ENCODE results near the gene CDH4.

The CDH4 gene

DNA sequence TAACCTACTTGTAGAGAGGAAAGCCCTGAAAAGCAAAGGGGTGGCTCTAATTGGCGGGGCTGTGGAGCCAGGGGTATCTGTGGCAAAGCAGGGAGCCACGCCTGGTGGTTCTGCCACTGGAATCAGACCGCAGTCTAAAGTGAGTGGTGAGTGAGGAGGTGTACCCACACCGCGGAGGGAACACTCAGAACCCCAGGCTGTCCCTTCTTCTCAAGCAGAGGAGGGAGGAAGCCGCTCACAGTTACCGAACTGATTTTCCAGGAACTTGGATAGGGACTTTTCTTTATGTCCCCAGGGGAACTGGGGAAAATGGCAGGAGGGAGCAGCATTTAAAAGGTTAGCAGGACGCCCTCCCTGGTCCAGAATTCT, 526.4 kb downstream of the CDH4 start:
- DNase-seq, result no peak
- Mint-ChIP-seq H3K27ac (no peak overlapping the region), H3K4me3 (no peak overlapping the region), H3K9me3 (peaks cover 7 to 14% of the 10 kb centered on the region in 2 donors), H3K4me1 (no peaks in the 10 kb centered on the region), H3K27me3 (peaks cover 0 to 6% of the 10 kb centered on the region in 2 donors), H3K36me3 (no peaks in the 10 kb centered on the region)
- ATAC-seq (replicated peaks), result no peak

DNA sequence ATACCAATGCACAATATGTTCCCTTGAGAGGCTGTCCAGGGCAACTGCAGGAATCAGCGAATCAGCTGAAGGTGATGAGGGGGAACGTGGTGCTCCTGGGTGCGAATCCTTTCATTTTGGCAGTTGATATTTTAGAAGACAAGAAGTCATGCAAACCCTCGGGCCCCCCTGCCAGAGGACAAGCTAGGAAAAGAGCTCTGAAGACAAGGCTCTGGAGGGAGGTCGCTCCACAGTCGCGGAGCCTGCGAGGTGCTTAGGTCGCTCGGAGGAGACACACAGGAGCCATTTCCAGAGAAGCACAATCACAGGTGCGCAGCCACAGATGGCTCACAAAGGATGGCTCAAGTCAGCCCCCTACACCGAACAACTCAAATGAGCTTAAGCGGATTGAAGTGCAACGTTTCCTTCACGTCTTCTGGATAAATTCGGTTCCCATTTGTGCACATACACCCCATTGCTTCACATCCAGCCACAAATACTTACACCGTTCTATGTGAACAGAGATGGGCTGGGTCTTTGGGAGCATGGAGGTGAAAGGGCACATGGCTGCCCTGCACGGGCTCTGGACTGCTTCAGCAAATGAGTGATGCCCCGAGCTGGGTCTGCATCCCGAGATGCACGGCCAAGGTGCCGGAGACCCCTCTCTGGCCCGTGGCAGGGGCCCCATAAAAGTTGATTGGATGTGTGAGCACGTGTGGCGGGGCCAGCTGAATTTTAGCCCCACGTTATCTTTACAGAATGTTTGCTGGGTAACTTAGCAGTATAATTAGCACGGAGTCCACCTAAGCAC, 527.3 kb downstream of the CDH4 start:
- Mint-ChIP-seq H3K4me3 (no peak overlapping the region), H3K4me1 (no peaks in the 10 kb centered on the region), H3K27ac (no peak overlapping the region), H3K27me3 (peaks cover 0 to 6% of the 10 kb centered on the region in 2 donors), H3K9me3 (peaks cover 7 to 14% of the 10 kb centered on the region in 2 donors), H3K36me3 (no peaks in the 10 kb centered on the region)
- DNase-seq, result no peak
- no peak for ATAC-seq (replicated peaks)

DNA sequence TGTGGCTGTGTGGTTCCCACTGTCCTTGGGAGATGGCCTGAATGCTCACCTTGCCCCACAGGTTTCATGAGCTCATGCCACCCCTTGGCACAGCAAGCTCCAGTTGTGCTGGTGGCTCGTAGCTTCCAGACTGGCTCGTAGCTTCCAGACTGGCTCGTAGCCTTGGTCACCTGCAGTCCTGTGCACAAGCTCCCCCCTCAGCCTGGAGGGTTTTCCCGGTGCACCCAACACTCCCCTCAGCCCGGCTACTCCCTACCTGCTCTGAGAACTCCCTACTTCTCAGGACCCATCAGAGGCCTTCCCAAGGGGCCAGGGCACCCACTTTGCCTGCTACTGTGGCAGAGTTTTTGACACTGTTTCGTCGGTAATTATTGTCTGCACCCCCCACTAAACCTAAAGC, 528.0 kb downstream of the CDH4 start:
- H3K4me1 Mint-ChIP-seq, result no peaks in the 10 kb centered on the region
- peaks cover 7 to 14% of the 10 kb centered on the region in 2 donors for H3K9me3 Mint-ChIP-seq
- H3K27me3 Mint-ChIP-seq, result peaks cover 0 to 4% of the 10 kb centered on the region in 2 donors
- ATAC-seq (replicated peaks) (no peak), DNase-seq (no peak)
- H3K27ac Mint-ChIP-seq, result no peak overlapping the region
- H3K4me3 Mint-ChIP-seq, result no peak overlapping the region
- no peaks in the 10 kb centered on the region for H3K36me3 Mint-ChIP-seq

DNA sequence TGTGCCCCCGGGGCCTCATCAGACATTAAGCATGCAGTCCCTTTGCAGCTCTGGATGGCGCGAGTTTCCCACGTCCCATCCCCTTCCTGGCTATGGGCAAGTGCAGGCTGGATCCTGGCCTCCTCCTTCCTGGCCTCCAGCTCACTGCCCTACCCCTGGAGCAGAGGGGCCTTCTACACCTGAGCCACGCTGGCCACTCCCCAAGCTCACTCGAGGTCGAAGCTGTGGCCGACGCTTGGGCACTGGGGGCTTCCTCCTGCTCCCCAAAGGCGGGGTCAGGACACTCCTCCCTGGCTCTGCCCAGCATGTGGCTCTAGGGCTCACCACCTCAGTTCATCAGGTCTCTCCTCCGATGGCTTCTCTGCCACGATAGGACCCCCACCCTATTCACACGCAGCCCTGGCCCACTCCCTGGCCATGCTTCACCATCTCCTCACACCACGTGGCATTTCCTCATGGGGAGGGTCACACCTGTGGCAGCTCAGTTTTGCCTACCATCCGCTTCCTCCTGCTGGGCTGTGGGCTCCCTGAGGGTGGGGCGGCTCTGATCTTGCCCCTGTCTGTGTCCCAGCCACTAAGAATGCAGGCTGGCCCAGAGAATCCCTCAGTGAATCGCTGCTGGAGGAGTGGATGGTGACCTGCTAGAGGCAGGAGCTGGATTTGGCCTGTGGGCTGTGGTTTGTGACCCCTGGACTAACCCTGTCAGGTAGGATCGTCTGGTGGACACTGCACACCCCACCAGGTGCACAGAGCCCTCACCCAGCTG, 532.9 kb downstream of the CDH4 start:
- ATAC-seq (replicated peaks) (no peak), DNase-seq (no peak)
- H3K27ac Mint-ChIP-seq, result no peak overlapping the region
- no peaks in the 10 kb centered on the region for H3K36me3 Mint-ChIP-seq
- H3K4me3 Mint-ChIP-seq, result no peak overlapping the region
- H3K4me1 Mint-ChIP-seq, result no peaks in the 10 kb centered on the region
- H3K27me3 Mint-ChIP-seq, result peaks cover 2 to 5% of the 10 kb centered on the region in 2 donors
- H3K9me3 Mint-ChIP-seq, result peaks cover 11 to 16% of the 10 kb centered on the region in 2 donors

DNA sequence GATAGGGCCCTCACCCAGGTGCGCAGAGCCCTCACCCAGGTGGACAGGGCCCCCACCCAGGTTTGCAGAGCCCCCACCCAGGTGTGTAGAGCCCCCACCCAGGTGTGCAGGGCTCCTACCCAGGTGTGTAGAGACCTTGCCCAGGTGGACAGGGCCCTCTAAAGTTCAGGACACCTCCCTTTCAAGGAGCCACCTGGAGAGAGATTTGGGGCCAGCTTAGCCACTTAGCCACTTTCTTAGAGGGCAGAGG, 533.4 kb downstream of the CDH4 start:
- Mint-ChIP-seq H3K9me3 (peaks cover 14 to 19% of the 10 kb centered on the region in 2 donors), H3K27me3 (peaks cover 6 to 10% of the 10 kb centered on the region in 2 donors), H3K4me1 (no peaks in the 10 kb centered on the region), H3K36me3 (no peaks in the 10 kb centered on the region), H3K4me3 (no peak overlapping the region), H3K27ac (no peak overlapping the region)
- ATAC-seq (replicated peaks), result no peak
- no peak for DNase-seq

DNA sequence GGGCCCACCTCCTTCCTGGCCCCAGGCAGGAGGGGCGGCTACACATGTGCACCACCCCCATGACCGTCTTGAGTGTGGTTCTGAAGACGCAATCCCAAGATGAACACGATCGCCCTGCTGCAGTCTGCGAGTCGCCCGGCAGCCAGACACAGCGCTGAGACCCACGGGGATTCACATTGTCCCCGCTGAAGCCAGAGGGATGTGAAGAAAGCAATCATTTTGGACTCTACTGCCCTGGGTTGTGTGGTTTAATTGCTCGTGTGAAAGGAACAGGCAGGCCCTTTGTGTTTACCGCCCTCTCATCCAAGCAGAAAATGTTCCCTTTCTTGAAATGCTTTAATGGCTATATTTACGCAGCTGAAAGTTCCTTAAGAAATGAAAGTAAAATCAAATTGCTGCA, 534.2 kb downstream of the CDH4 start:
- Mint-ChIP-seq H3K36me3 (no peaks in the 10 kb centered on the region), H3K27me3 (peaks cover 6 to 14% of the 10 kb centered on the region in 2 donors), H3K4me1 (no peaks in the 10 kb centered on the region), H3K27ac (no peak overlapping the region), H3K4me3 (no peak overlapping the region), H3K9me3 (peaks cover 16 to 17% of the 10 kb centered on the region in 2 donors)
- ATAC-seq (replicated peaks) (no peak), DNase-seq (no peak)

DNA sequence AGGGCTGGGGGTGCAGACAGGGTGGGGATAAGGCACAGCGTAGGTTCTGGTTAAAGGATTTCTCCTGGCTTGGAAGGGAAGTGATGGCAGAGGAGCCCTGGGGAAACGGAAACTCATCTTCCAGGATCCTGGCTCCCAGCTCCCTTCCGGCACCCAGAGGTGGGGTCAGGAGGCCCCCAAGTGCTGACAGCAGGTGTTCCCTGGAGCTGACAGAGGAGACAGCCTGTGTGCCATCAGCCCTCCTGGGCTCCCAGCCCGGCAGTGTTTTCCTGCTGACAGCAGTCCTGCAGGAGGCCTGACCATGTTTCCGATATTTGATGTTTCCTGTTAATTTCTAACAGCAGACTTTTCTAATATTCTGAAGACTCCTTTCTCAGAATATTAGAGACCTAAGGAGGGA, 536.3 kb downstream of the CDH4 start:
- H3K9me3 Mint-ChIP-seq, result peaks cover 11 to 14% of the 10 kb centered on the region in 2 donors
- no peaks in the 10 kb centered on the region for H3K36me3 Mint-ChIP-seq
- H3K27me3 Mint-ChIP-seq, result peaks cover 6 to 14% of the 10 kb centered on the region in 2 donors
- no peaks in the 10 kb centered on the region for H3K4me1 Mint-ChIP-seq
- ATAC-seq (replicated peaks), result no peak
- no peak for DNase-seq
- no peak overlapping the region for H3K27ac Mint-ChIP-seq
- no peak overlapping the region for H3K4me3 Mint-ChIP-seq

DNA sequence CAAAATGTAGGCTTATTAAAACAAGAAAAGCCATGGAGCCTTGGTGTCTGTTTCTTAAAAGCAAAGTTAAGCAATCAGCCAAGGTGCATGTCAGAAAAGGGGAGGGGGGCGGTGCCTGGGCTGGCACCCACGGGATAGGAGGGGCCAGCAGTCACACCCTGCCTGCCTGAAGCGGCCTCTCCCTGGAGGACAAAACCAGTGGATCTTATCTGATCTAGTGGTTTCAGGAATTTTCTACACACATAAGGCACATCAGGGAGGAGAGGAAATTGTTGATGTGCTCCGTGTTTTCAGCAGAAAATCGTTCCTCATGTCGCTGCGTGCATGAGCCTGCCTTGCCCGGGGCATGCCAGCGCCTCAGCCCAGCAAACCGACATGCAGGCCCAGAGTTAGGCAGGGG, 537.3 kb downstream of the CDH4 start:
- no peaks in the 10 kb centered on the region for H3K36me3 Mint-ChIP-seq
- H3K27me3 Mint-ChIP-seq, result peaks cover 6 to 14% of the 10 kb centered on the region in 2 donors
- H3K4me1 Mint-ChIP-seq, result no peaks in the 10 kb centered on the region
- peaks cover 11 to 14% of the 10 kb centered on the region in 2 donors for H3K9me3 Mint-ChIP-seq
- DNase-seq, result no peak
- ATAC-seq (replicated peaks), result no peak
- H3K4me3 Mint-ChIP-seq, result no peak overlapping the region
- no peak overlapping the region for H3K27ac Mint-ChIP-seq

DNA sequence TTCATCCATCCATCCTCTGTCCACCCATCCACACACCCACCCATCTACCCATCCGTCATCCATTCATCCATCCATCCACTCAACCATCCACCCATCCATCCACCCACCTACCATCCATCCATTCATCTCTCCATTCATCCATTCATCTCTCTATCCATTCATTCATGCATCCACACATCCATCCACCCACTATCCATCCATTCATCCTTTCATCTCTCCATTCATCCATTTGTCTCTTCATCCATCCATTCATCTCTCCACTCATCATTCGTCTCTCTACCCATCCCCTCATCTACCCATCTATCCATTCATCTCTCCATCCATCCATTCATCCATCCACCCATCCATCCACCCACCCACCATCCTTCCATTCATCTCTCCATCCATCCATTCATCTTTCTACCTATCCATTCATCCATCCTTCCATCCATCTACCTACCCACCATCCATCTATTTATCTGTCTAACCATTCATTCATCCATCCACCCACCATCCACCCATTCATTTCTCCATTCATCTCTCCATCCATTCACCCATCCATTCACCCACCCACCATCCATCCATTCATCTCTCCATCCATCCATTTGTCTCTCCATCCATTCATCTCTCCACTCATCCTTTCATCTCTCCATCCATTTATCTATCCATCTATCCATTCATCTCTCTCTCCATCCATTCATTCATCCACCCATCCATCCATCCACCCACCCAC, 538.2 kb downstream of the CDH4 start:
- no peaks in the 10 kb centered on the region for H3K36me3 Mint-ChIP-seq
- H3K27me3 Mint-ChIP-seq, result peaks cover 6 to 10% of the 10 kb centered on the region in 2 donors
- DNase-seq, result no peak
- H3K27ac Mint-ChIP-seq, result no peak overlapping the region
- no peaks in the 10 kb centered on the region for H3K4me1 Mint-ChIP-seq
- H3K9me3 Mint-ChIP-seq, result peaks cover 16 to 17% of the 10 kb centered on the region in 2 donors
- H3K4me3 Mint-ChIP-seq, result no peak overlapping the region
- ATAC-seq (replicated peaks), result no peak

DNA sequence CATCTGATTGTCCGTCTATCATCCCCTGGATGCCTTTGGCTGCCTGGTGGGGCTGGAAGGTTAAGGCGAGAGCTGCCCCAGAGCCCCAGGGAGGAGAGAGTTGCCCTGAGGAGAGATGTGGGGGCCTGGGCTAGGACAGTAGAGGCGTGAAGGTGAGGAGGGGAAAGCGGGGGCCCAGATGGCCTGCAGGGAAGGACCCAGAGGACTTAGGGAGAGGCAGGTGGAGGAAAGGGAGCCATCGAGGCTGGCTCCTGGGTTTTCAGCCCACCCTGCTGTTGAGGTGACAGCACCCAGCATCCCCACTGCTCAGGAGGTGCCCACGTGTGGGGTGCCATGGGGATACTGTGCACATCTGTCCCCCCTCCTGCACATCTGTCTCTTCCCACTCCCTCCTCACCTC, 539.9 kb downstream of the CDH4 start:
- no peak overlapping the region for H3K27ac Mint-ChIP-seq
- H3K27me3 Mint-ChIP-seq, result peaks cover 6 to 10% of the 10 kb centered on the region in 2 donors
- H3K4me3 Mint-ChIP-seq, result no peak overlapping the region
- ATAC-seq (replicated peaks) (no peak), DNase-seq (no peak)
- no peaks in the 10 kb centered on the region for H3K36me3 Mint-ChIP-seq
- peaks cover 16 to 17% of the 10 kb centered on the region in 2 donors for H3K9me3 Mint-ChIP-seq
- H3K4me1 Mint-ChIP-seq, result no peaks in the 10 kb centered on the region

DNA sequence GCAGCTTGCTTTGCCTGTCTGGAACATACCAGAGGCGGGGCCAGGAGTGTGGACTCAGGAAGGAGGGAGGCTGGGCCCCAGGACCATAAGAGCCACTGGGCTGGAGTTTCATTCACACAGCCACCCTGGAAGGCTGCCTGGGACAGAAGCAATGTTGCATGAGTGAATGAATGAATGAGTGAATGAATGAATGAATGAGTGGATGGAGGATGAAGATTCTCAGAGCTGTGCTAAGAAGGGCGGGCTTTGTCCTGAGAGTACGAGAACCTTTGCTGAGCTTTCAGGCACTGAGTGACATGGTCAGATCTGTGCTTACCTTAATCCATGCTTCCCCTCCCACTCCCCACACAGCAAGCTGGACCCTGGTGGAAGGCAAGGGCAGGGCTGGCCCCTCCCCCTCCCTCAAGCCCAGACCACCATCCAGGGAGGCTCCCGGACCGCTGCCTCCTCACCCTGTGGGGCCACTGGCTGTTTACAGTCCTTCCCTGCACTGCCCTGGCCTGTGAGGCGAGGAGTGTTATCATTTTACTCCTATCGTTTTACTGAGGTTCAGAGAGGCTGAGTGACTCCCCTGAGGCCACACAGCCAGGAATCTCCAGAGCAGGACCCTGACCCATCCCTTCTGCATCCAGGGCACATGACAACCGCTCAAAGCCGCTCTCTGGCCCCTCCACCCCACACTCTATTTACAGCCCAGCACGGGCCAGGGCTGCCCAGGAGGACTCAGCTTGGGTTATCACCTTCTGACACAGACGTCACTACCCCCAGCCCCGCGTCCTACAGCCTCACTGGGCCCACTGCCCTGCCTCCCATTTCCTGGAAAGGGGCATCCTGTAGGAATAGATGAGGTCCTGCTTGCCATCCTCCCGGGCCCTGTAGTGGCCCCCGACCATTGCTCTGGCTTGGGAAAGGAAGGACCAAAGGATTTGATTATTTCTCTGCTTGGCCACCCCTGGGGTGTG, 543.9 kb downstream of the CDH4 start:
- no peak for ATAC-seq (replicated peaks)

DNA sequence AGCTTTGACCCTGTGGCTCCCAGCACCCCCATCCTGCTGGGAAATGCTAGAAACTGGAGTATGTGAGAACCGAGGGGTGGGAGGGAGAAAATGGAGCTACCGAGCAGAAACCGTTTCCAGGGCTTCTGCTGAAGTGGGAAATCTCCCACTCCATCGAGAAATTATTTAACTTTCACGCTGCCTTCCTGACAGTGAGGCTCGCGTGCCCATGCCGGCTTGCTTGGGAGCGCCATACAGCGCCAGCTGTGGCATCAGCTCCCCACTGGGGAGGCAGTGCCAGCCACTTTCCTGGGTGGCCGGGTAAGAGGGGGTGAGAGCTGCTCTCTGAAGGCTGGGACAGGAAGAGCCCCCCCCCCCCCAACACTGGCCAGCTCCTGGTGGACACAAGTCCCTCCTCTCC, 544.7 kb downstream of the CDH4 start:
- ATAC-seq (replicated peaks) (no peak), DNase-seq (no peak)
- peaks cover 2 to 4% of the 10 kb centered on the region in 2 donors for H3K9me3 Mint-ChIP-seq
- H3K4me3 Mint-ChIP-seq, result no peak overlapping the region
- no peaks in the 10 kb centered on the region for H3K4me1 Mint-ChIP-seq
- H3K27ac Mint-ChIP-seq, result no peak overlapping the region
- no peaks in the 10 kb centered on the region for H3K36me3 Mint-ChIP-seq
- H3K27me3 Mint-ChIP-seq, result peaks cover 0 to 3% of the 10 kb centered on the region in 2 donors

More for the DNA sequence above, 543.9 kb downstream of the CDH4 start:
- Mint-ChIP-seq H3K4me1 (no peaks in the 10 kb centered on the region), H3K27me3 (no peaks in the 10 kb centered on the region), H3K27ac (no peak overlapping the region), H3K9me3 (peaks cover 5% of the 10 kb centered on the region in 2 donors), H3K4me3 (no peak overlapping the region), H3K36me3 (no peaks in the 10 kb centered on the region)
- no peak for DNase-seq

DNA sequence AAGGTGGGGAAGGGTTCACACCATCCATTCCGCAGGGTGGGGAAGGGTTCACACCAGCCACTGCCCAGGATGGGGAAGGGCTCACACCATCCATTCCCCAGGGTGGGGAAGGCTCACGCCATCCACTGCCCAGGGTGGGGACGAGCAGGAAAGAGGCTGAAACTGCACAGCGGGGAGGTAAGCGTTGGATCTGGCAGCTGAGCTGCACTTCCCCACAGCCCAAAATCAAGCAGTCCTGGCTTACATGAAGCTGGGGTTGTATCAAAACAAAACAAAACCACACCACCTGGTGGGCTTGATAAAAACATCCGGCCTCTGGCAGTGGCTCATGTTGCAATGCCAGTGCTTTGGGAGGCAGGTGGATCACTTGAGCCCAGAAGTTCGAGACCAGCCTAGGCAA, 545.1 kb downstream of the CDH4 start:
- H3K4me3 Mint-ChIP-seq, result no peak overlapping the region
- no peak overlapping the region for H3K27ac Mint-ChIP-seq
- ATAC-seq (replicated peaks) (no peak), DNase-seq (no peak)
- no peaks in the 10 kb centered on the region for H3K4me1 Mint-ChIP-seq
- H3K9me3 Mint-ChIP-seq, result peaks cover 2 to 4% of the 10 kb centered on the region in 2 donors
- no peaks in the 10 kb centered on the region for H3K36me3 Mint-ChIP-seq
- peaks cover 0 to 6% of the 10 kb centered on the region in 2 donors for H3K27me3 Mint-ChIP-seq

DNA sequence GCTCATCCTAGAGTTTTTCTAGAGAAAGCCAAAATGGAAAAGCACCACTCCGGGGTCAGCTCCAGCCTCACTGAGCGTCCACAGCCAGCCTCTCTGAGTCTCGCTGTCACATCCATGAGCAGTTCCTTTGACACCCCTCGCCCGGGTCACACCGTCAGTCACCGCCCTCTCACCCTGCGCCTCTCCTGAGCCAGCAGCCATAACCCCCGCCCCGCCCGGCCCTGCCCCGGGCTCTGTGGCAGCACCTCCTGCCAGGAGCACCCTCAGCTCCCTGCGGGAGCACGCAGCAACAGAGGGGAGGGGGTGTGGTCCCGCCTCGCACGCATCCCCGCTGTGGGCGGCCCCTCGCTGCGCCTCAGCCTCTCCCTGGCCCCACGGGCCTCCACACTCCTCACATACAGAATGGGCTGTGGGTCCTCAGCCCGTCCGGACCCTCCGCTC, 545.9 kb downstream of the CDH4 start:
- Mint-ChIP-seq H3K27ac (no peak overlapping the region), H3K4me3 (no peak overlapping the region), H3K9me3 (peaks cover 2 to 4% of the 10 kb centered on the region in 2 donors), H3K4me1 (no peaks in the 10 kb centered on the region), H3K36me3 (no peaks in the 10 kb centered on the region), H3K27me3 (peaks cover 0 to 6% of the 10 kb centered on the region in 2 donors)
- ATAC-seq (replicated peaks) (no peak), DNase-seq (no peak)
